ENCODE measurements around the gene C16orf96. TPM values are rescaled to one million over a fixed set of nuclear protein-coding genes. Genes with fewer than 3 reads are reported as not detected.

The C16orf96 gene
- total and polyA plus RNA-seq, 2 of the 13 experiments (the other 11 are each of a cell fraction or from before 2014, with no cell fraction given): 0.03 TPM; not detected in 1

DNA sequence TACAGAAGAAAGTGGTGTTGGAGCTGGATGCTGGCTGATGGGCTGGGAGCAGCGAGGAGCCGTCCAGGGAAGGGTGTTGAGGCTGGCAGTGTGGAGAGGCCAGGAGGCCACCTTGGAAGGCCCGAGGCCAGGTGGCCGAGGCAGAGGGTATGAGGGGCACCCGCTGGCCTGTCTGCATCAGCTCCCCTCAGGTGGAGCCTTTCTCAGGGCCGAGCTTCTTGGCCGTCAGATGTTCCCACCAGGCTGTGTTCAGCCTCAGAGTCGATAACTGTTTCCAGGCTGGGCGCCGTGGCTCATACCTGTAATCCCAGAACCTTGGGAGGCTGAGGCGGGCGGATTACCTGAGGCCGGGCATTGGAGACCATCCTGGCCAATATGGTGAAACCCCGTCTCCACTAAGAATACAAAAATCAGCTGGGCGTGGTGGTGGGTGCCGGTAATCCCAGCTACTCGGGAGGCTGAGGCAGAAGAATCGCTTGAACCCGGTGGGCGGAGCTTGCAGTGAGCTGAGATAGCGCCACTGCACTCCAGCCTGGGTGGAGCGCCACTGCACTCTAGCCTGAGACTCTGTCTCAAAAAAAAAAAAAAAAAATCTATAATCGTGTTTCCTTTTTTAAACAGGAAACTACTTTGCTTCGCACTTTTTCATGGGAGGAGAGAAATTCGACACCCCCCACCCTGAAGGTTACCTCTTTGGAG, 93.8 kb downstream of the C16orf96 start:
- H3K27ac ChIP-seq (ENCODE audit: extremely low read length, insufficient read depth, low read length): no peak overlapping the region
- peaks cover 50% of the 10 kb centered on the region for H3K4me1 ChIP-seq (ENCODE audit: insufficient read depth, low read length)
- H2AFZ ChIP-seq (ENCODE audit: low read length): no peak overlapping the region
- H3K4me3 ChIP-seq (replicated peaks in 1 of 3; ENCODE audit: insufficient read depth in 1 of 3, low read depth in 2 of 3, low read length in 3 of 3): no peak overlapping the region
- no peak for ATAC-seq
- WGBS (ENCODE audit: low lambda C conversion rate): 94% methylated on average over 25 of the region's 25 CpGs
- no peaks in the 10 kb centered on the region for H3K27me3 ChIP-seq (ENCODE audit: control insufficient read depth in 1 of 2, insufficient read depth in 2 of 2, low read length in 2 of 2)
- no peak for DNase-seq (ENCODE audit: low spot score)
- H3K36me3 ChIP-seq (replicated peaks in 1 of 2; ENCODE audit: control insufficient read depth in 1 of 2, insufficient read depth in 2 of 2, low read length in 2 of 2): peaks cover 11 to 34% of the 10 kb centered on the region in 2 experiments; a peak in 4 of 5 replicates
- in situ Hi-C loops (cut with HindIII; ENCODE audit: extremely low pct_ligation_motif_present, low pct_unique_long_range_greater_than_20kb) (no loop called here), intact Hi-C loops (cut with micrococcal nuclease; ENCODE audit: unreplicated experiment) (no loop called here)
- CTCF ChIA-PET (ENCODE audit: low intra/inter-chr PET ratio, low total read pairs): no interaction called here
- H3K79me2 ChIP-seq (ENCODE audit: insufficient read depth, low read length): peaks cover 36% of the 10 kb centered on the region
- FAIRE-seq: no peak
- no TSS peak for BruUV-seq (replicated peaks)
- H3K9ac ChIP-seq (ENCODE audit: insufficient read depth, low read depth, low read length): no peak overlapping the region
- no peaks in the 10 kb centered on the region for H4K20me1 ChIP-seq (ENCODE audit: insufficient read depth, low read length)
- H3K4me2 ChIP-seq (ENCODE audit: low read depth, low read length): no peak overlapping the region
- TF ChIP-seq ZNF430 (CRISPR knock-in tag; IDR thresholded peaks at IDR 0.05) (no peak), MYC (CRISPR knock-in tag; IDR thresholded peaks at IDR 0.05; ENCODE audit: borderline replicate concordance) (no peak), SRF (IDR thresholded peaks at IDR 0.05; ENCODE audit: low read depth, low read length) (no peak), ZBTB4 (CRISPR knock-in tag; IDR thresholded peaks at IDR 0.05; ENCODE audit: borderline replicate concordance) (0 out of 2 replicates have a peak, but pooled peaks have one; percentile 14)
- no peaks in the 10 kb centered on the region for H3K9me3 ChIP-seq (ENCODE audit: low read length)
- POLR2A ChIA-PET: interaction anchor here (2.5 kb wide), 1 partner anchor 33 kb away, joined by 9 read pairs; no protein-coding TSS in a partner anchor

Small RNAs within 50 kb of the gene (small RNA-seq; reads per million reads assigned to genes)
- gene RN7SL850P (ENCODE audit: insufficient read depth in 2 of 3, insufficient read length in 3 of 3, low read depth in 2 of 3, low replicate concordance in 1 of 3): 0 reads per million in 3 experiments

Other genes with a start within 250 kb of the C16orf96 start
- gene GLIS2, start 240.3 kb upstream of the C16orf96 start, total RNA-seq (2016; rRNA removed; fragmentation: Illumina TruSeq; extraction: Trizol): 0.24 and 0.29 TPM in 2 replicates
- gene GLIS2, start 240.3 kb upstream of the C16orf96 start, polyA plus RNA-seq (2011; rRNA removed): 0.28 and 0.39 TPM in 2 replicates
- 39.5 and 51.8 TPM in 2 replicates for gene PAM16, start 205.0 kb upstream of the C16orf96 start, total RNA-seq (2016; rRNA removed; fragmentation: Illumina TruSeq; extraction: Trizol)
- gene PAM16, start 205.0 kb upstream of the C16orf96 start, polyA plus RNA-seq (2011; rRNA removed): 51.5 and 64.5 TPM in 2 replicates
- 6.9 and 18.2 TPM in 2 replicates for gene VASN, start 184.5 kb upstream of the C16orf96 start, total RNA-seq (2016; rRNA removed; fragmentation: Illumina TruSeq; extraction: Trizol)
- 8.4 and 15.5 TPM in 2 replicates for gene VASN, start 184.5 kb upstream of the C16orf96 start, polyA plus RNA-seq (2011; rRNA removed)
- 5.9 and 9.9 TPM in 2 replicates for gene CORO7, start 139.7 kb upstream of the C16orf96 start, total RNA-seq (2016; rRNA removed; fragmentation: Illumina TruSeq; extraction: Trizol)
- 14.3 and 17.1 TPM in 2 replicates for gene CORO7, start 139.7 kb upstream of the C16orf96 start, polyA plus RNA-seq (2011; rRNA removed)
- 75.3 and 77.0 TPM in 2 replicates for gene DNAJA3, start 130.5 kb upstream of the C16orf96 start, total RNA-seq (2016; rRNA removed; fragmentation: Illumina TruSeq; extraction: Trizol)
- gene DNAJA3, start 130.5 kb upstream of the C16orf96 start, polyA plus RNA-seq (2011; rRNA removed): 79.9 and 83.3 TPM in 2 replicates
- gene NMRAL1, start 81.7 kb upstream of the C16orf96 start, total RNA-seq (2016; rRNA removed; fragmentation: Illumina TruSeq; extraction: Trizol): 33.1 and 36.7 TPM in 2 replicates
- 30.8 and 34.0 TPM in 2 replicates for gene NMRAL1, start 81.7 kb upstream of the C16orf96 start, polyA plus RNA-seq (2011; rRNA removed)
- 70.4 and 82.4 TPM in 2 replicates for gene HMOX2, start 79.9 kb upstream of the C16orf96 start, total RNA-seq (2016; rRNA removed; fragmentation: Illumina TruSeq; extraction: Trizol)
- 60.3 and 72.7 TPM in 2 replicates for gene HMOX2, start 79.9 kb upstream of the C16orf96 start, polyA plus RNA-seq (2011; rRNA removed)
- 56.7 and 62.2 TPM in 2 replicates for gene CDIP1, start 17.6 kb upstream of the C16orf96 start, total RNA-seq (2016; rRNA removed; fragmentation: Illumina TruSeq; extraction: Trizol)
- 31.2 and 39.1 TPM in 2 replicates for gene CDIP1, start 17.6 kb upstream of the C16orf96 start, polyA plus RNA-seq (2011; rRNA removed)
- gene UBALD1, start 58.5 kb downstream of the C16orf96 start, total RNA-seq (2016; rRNA removed; fragmentation: Illumina TruSeq; extraction: Trizol): 3.3 and 6.8 TPM in 2 replicates
- 12.3 and 16.6 TPM in 2 replicates for gene UBALD1, start 58.5 kb downstream of the C16orf96 start, polyA plus RNA-seq (2011; rRNA removed)
- 11.9 and 14.8 TPM in 2 replicates for gene MGRN1, start 68.5 kb downstream of the C16orf96 start, total RNA-seq (2016; rRNA removed; fragmentation: Illumina TruSeq; extraction: Trizol)
- 11.6 and 12.6 TPM in 2 replicates for gene MGRN1, start 68.5 kb downstream of the C16orf96 start, polyA plus RNA-seq (2011; rRNA removed)
- gene NUDT16L1, start 137.2 kb downstream of the C16orf96 start, total RNA-seq (2016; rRNA removed; fragmentation: Illumina TruSeq; extraction: Trizol): 40.5 and 41.0 TPM in 2 replicates
- gene NUDT16L1, start 137.2 kb downstream of the C16orf96 start, polyA plus RNA-seq (2011; rRNA removed): 28.0 and 28.9 TPM in 2 replicates
- 6.6 and 15.9 TPM in 2 replicates for gene ANKS3, start 177.9 kb downstream of the C16orf96 start, total RNA-seq (2016; rRNA removed; fragmentation: Illumina TruSeq; extraction: Trizol)
- 11.4 and 14.4 TPM in 2 replicates for gene ANKS3, start 177.9 kb downstream of the C16orf96 start, polyA plus RNA-seq (2011; rRNA removed)
- 0.38 and 0.44 TPM in 2 replicates for gene DNAAF8, start 178.2 kb downstream of the C16orf96 start, total RNA-seq (2016; rRNA removed; fragmentation: Illumina TruSeq; extraction: Trizol)
- 0.27 TPM in 1 of 2 replicates, not detected in the other for gene DNAAF8, start 178.2 kb downstream of the C16orf96 start, polyA plus RNA-seq (2011; rRNA removed)
- gene ZNF500, start 210.8 kb downstream of the C16orf96 start, total RNA-seq (2016; rRNA removed; fragmentation: Illumina TruSeq; extraction: Trizol): 8.1 and 12.2 TPM in 2 replicates
- gene ZNF500, start 210.8 kb downstream of the C16orf96 start, polyA plus RNA-seq (2011; rRNA removed): 6.1 and 7.4 TPM in 2 replicates
- gene SEPTIN12, start 232.0 kb downstream of the C16orf96 start, total RNA-seq (2016; rRNA removed; fragmentation: Illumina TruSeq; extraction: Trizol): 0.22 TPM in 1 of 2 replicates, not detected in the other
- 0.31 TPM in 1 of 2 replicates, not detected in the other for gene SEPTIN12, start 232.0 kb downstream of the C16orf96 start, polyA plus RNA-seq (2011; rRNA removed)
- gene SMIM22, start 239.0 kb downstream of the C16orf96 start, total RNA-seq (2016; rRNA removed; fragmentation: Illumina TruSeq; extraction: Trizol): not detected in 2 replicates
- not detected in 2 replicates for gene SMIM22, start 239.0 kb downstream of the C16orf96 start, polyA plus RNA-seq (2011; rRNA removed)
- gene ROGDI, start 246.3 kb downstream of the C16orf96 start, total RNA-seq (2016; rRNA removed; fragmentation: Illumina TruSeq; extraction: Trizol): 16.8 and 19.2 TPM in 2 replicates
- 42.1 and 55.9 TPM in 2 replicates for gene ROGDI, start 246.3 kb downstream of the C16orf96 start, polyA plus RNA-seq (2011; rRNA removed)

Measured in HepG2 (cell line).